ENCODE measurements around the gene VWA8.

GRCh38 chr13:41674246-41674645 lies 286.7 kb downstream of the VWA8 start:
- no peak for TF ChIP-seq CTCF (IDR thresholded peaks at IDR 0.05)
- no peak for TF ChIP-seq POLR2A (IDR thresholded peaks at IDR 0.05)
- TF ChIP-seq POLR2AphosphoS5 (IDR thresholded peaks at IDR 0.05), result no peak

Data from breast epithelium (tissue), 3 donors.